HG03342 (cell line): ENCODE data around the gene MARCHF10.
"Not testable (repeated sequence)": the region's sequence is repeated elsewhere in the genome, so short reads cannot be mapped to it uniquely, and the experiment has no call there.

ENCODE experiments used
- ATAC-seq: cut with Tn5 transposase; IDR thresholded peaks from one replicate; pipeline ENCODE4 v1.9.1; 2021; ENCODE audit warnings: mild to moderate bottlenecking, moderate library complexity; ENCODE audit not compliant: unreplicated experiment

The MARCHF10 gene

GRCh38 chr17:62702746-62703260 is 105.3 kb downstream of the MARCHF10 start:
- ATAC-seq, result no peak

DNA sequence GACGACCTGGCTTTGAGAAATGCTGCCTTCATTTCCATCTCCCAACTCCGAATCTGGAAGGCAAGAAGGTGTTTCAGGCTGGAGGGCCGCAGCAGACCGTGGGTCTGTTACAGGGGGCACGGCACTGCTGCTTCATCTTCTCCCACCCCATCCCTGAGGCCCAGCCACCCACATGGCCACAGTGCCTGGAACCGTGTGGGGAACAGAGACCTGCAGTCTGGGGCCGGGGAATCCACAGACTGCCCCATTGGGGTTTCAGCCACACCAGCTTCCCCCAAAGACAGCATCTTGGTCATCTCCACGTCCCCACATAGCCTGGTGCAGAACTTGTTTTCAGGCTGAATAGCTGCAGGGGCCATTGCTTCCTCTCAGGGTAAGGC is 106.4 kb downstream of the MARCHF10 start:
- ATAC-seq, result no peak

GRCh38 chr17:62700964-62701705 is 107.0 kb downstream of the MARCHF10 start:
- ATAC-seq, result no peak

GRCh38 chr17:62698459-62698858 is 109.7 kb downstream of the MARCHF10 start:
- not testable (repeated sequence) for ATAC-seq

- no peak for ATAC-seq
Measured at GRCh38 chr17:62696726-62697490, 111.2 kb downstream of the MARCHF10 start.

GRCh38 chr17:62696256-62696655 is 111.9 kb downstream of the MARCHF10 start:
- ATAC-seq, result no peak

DNA sequence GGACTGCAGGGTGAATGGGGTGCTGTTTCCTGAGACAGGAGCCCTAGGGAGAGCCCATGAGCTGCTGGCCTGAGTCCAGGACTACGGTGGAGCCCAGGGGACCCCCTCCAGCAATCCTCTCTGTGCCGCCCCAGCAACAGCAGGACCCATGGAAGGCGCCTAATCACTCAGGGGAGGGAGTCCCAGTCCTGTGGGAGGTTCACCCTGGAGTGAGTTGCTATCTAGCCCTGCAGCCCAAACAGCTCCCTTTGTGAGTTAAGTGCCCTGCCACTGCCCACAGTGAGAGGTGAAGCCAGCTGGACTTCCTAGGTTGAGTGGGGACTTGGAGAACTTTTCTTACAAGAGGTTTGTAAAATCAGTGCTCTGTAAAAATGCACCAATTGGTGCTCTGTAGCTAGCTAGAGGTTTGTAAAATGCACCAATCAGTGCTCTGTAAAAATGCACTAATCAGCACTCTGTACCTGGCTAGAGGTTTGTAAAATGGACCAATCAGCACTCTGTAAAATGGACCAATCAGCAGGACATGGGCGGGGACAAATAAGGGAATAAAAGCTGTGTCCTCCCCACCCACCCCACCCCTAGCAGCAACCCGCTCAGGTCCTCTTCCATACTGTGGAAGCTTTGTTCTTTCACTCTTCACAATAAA is 112.9 kb downstream of the MARCHF10 start:
- not testable (repeated sequence) for ATAC-seq

DNA sequence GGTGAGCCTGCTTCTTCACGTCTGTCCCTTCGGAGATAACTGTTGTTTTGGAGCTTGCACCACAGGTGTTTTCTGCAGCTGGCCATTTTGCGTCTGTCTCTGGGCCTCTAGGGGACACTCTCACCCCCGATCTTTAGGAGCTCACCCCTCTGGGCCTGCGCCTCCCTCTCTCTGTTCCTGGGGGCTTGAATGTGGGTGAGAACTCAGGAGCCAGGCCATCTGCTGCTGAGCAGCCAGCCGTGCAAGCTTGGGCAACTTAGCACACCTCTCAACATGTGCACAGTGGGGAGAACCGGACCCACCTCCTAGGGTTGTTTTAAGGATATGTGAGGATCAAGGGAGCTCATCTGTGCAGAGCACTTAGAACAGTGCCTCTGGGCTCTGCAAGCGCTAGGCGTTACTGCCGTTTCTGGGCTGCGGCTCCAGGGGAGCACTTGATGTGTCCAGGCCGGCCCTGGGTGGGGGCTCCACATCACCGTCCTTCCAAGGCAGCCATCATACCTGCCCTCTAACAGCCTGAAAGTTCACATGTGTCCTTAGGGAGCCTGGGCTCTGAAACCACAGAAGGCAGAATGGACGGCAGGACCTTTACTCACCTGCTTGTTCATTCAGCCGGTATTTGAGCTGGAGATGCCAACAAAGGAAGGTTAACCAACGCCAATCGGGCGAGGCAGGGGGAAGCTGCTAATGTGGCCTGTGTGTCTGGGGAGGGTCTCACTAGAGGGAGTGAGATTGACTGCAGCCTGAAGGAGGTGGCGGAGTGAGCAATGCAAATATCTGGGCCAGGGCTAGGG is 114.3 kb downstream of the MARCHF10 start:
- ATAC-seq, result no peak

- ATAC-seq, result no peak
Measured at GRCh38 chr17:62692721-62693431, 115.2 kb downstream of the MARCHF10 start.

DNA sequence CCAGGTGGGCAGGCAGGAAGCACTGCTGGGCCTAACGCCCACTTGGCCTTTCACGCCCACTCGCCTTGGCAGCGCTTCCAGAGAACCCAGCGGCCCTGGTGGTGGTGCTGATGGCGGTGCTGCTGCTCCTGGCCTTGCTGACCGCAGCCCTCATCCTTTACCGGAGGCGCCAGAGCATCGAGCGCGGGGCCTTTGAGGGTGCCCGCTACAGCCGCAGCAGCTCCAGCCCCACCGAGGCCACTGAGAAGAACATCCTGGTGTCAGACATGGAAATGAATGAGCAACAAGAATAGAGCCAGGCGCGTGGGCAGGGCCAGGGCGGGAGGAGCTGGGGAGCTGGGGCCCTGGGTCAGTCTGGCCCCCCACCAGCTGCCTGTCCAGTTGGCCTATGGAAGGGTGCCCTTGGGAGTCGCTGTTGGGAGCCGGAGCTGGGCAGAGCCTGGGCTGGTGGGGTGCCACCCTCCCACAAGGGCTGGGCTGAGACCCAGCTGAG is 115.9 kb downstream of the MARCHF10 start:
- no peak for ATAC-seq

DNA sequence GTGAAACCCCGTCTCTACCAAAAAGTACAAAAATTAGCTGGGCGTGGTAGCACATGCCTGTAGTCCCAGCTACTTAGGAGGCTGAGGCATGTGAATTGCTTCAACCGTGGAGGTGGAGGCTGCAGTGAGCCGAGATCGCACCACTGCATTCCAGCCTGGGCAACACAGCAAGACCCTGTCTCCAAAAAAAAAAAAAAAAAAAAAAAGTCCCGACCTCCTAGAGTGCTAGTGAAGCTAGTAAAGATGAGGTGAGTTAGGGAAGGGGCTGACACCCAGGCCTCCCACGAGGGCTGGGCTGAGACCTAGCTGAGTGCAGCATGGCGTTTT is 116.6 kb downstream of the MARCHF10 start:
- not testable (repeated sequence) for ATAC-seq

DNA sequence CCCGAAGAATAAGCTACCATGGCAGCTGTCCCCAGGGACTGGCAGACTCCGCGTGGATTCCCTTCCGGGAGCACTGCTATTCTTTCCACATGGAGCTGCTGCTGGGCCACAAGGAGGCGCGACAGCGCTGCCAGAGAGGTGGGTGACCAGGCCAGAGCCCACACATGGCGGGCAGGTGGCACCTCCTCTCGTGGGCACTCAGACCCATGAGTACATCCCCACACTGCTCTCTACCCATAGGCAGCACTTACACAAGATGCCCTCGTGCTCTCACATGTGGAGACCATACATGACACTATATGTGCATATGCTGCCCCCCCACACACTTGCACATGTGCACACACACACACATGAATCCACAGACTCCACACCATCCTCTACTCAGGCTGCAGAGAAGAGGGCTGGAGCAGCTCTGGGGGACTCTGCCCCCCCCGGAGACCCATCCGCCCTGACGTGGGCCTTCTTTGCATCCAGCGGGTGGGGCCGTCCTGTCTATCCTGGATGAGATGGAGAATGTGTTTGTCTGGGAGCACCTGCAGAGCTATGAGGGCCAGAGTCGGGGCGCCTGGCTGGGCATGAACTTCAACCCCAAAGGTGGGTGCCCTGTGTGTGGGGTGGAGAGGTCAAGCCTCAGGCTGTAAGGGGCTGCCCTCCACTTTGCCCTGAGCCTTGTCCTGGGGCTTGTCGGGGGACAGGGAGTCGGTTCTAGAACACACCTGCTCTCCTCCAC is 117.8 kb downstream of the MARCHF10 start:
- no peak for ATAC-seq

- no peak for ATAC-seq
Measured at GRCh38 chr17:62689441-62690167, 118.5 kb downstream of the MARCHF10 start.

DNA sequence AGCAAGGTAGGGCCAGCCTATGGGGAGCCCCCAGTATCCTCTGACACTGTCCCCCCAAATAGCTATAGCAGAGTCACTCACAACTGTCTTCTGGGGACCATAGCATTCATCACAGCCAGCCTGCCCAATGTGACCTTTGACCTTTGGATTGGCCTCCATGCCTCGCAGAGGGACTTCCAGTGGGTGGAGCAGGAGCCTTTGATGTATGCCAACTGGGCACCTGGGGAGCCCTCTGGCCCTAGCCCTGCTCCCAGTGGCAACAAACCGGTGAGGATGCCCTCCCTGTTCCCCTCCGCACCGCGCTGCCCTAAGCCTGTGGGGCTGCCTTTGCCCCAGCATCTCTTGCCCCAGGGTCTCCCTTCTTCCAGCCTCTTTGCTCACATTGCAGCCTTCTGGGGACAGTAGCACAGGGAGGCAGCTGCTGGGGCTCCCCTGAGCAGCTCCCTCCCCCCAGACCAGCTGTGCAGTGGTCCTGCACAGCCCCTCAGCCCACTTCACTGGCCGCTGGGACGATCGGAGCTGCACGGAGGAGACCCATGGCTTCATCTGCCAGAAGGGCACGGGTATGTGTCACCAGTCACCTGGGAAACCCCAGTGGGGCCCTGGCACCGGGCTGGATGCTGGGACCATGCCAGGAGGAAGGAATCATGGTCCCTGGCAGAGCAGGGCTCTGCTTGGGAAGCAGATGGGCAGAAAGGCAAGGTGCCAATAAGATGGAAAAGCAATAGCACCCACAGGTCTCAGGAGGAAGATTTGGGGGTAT is 119.5 kb downstream of the MARCHF10 start:
- ATAC-seq, result no peak

GRCh38 chr17:62687997-62688396 is 120.1 kb downstream of the MARCHF10 start:
- no peak for ATAC-seq

- no peak for ATAC-seq
Measured at GRCh38 chr17:62684179-62684578, 123.9 kb downstream of the MARCHF10 start.

- no peak for ATAC-seq
Measured at GRCh38 chr17:62681939-62682381, 126.2 kb downstream of the MARCHF10 start.
